GM03348 (cell line): ENCODE results near the gene SCN4A.
"Not testable (repeated sequence)": the region's sequence is repeated elsewhere in the genome, so short reads cannot be mapped to it uniquely, and the experiment has no call there.

Experiments
- DNase-seq: peaks from one replicate; pipeline ENCODE4 v3.0.0; 2012; ENCODE audit warnings: low spot score

The SCN4A gene

GRCh38 chr17:63984651-63985386 lies 12.1 kb upstream of the SCN4A start:
- peak; percentile 92 for DNase-seq

DNA sequence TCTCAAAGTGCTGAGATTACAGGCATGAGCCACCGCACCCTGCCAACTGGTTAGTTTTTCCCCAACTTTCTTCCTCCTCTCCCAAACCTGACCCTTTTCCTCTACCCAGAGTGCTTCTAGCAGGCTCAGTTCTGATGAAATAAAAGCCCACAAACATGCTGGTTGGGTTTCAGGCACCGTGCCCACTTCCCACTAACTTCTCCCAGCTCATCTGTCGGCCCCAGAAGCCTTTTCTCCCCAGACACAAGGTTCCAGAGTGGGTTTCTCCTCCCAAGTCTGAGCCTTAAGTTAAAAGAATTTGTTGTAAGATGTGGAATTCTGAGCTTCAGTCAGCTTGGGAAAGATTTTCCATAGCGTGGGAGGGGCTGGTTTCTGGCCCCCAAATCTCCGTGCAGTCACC lies 11.5 kb upstream of the SCN4A start:
- DNase-seq = peak; percentile 73

- no peak for DNase-seq
Observed at GRCh38 chr17:63983320-63983719, 10.6 kb upstream of the SCN4A start.

GRCh38 chr17:63982641-63983040 lies 9.9 kb upstream of the SCN4A start:
- not testable (repeated sequence) for DNase-seq

GRCh38 chr17:63978272-63979200 lies 5.8 kb upstream of the SCN4A start:
- DNase-seq = no peak

- no peak for DNase-seq
Observed at GRCh38 chr17:63976702-63977101, 4.0 kb upstream of the SCN4A start.

DNA sequence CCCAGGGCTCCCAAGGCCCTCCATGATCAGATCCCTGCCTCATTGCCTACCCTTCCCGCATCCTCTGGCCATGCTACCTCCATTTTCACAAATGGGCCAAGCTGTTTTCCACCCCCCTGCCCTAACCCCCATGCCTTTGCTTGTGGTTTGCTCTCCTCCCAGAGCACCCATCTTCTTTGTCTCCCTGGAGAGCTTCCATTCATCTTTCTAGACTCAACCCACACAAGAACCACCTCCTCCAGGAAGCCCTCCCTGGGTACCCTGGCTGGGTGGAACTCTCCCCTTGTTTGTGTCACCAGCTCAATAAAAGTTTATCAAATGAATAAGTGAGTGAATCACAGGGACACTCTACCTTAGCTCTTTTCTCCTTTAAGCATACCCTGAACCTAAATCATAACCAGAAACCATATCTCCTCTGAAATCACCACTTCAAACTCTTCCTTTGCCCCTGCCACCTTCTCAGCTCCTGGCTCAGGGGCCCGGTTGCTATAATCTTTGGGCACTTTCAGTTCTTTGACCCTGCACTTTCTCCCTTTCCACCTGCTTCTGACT lies 2.9 kb upstream of the SCN4A start:
- no peak for DNase-seq

DNA sequence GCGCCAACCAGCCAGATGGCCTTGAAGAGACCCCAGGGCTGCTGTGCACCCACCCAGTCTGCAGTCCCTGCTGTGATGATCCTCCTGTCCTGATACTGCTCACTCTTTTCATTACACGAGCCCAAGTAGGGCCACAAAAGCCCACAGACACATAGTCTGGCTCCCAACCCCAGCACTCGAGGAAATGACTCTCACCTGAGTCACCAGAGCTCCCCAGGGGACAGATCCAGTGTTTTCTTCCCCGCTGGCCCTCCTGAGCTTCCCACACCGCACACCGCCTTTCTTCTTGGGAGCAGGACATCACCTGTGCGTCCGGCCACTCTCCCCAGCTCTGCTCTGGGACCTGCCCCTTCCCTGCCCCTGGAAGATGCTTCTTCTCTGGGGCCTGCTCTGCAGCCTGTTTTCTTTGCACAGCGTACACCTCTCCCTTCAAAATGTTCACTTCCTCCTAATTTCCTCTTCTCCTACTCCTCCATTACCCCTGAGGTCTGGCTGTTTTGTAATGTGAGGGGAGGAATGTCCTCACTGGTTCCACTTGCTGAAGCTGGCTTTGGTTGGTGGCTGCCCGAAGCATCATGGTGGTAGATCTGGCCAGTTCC lies 2.0 kb upstream of the SCN4A start:
- DNase-seq = peak; percentile 72

GRCh38 chr17:63973930-63974593 lies 1.3 kb upstream of the SCN4A start:
- peak; percentile 67 for DNase-seq

GRCh38 chr17:63973247-63973646 lies 529 bp upstream of the SCN4A start:
- no peak for DNase-seq

GRCh38 chr17:63969278-63969677 lies 3.4 kb downstream of the SCN4A start:
- no peak for DNase-seq

GRCh38 chr17:63967953-63968352 lies 4.8 kb downstream of the SCN4A start:
- no peak for DNase-seq

- DNase-seq = no peak
Observed at GRCh38 chr17:63966646-63967264, 6.0 kb downstream of the SCN4A start.

DNA sequence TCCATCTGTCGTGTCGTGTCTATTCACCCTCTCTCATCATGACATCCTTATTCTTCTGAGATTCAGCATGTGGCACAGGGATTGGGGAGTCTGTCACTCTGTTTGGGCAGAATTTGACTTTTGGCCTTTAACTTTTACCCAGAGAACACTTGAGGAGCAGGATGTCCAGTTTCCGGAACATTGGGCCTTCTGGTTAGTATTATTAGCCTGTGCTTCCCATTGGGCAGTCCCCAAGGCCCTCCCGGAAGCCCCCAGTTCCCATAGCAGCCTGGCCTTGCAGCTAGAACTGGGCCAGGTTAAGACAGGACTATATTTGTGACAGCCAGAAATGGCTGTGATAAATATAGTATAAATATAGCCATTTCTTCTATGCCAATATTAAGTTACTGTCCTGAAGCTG lies 9.6 kb downstream of the SCN4A start:
- DNase-seq = no peak

- no peak for DNase-seq
Observed at GRCh38 chr17:63962298-63962744, 10.4 kb downstream of the SCN4A start.

GRCh38 chr17:63961355-63962212 lies 11.1 kb downstream of the SCN4A start:
- peak; percentile 56 for DNase-seq

DNA sequence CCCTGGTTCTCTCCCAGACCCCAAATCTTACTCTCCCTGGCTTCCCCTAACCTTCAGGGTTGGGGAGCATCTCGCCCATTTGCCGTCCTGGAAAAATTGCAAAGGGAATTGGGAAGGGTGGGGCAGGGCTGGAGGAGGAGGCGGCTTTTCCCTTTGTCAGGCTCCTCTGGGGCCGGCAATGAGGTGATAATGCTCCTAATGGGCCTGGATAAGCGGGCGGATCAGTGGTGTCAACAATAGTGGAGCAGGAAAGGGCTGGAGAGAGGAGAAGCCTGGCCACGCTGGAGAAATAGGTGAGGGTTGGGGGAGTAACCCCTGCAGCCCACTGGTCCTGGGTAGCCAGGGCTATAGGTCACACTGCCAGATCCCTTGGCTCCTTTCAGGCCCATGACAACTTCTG lies 12.3 kb downstream of the SCN4A start:
- DNase-seq = no peak

- DNase-seq = no peak
Observed at GRCh38 chr17:63960006-63960405, 12.7 kb downstream of the SCN4A start.

DNA sequence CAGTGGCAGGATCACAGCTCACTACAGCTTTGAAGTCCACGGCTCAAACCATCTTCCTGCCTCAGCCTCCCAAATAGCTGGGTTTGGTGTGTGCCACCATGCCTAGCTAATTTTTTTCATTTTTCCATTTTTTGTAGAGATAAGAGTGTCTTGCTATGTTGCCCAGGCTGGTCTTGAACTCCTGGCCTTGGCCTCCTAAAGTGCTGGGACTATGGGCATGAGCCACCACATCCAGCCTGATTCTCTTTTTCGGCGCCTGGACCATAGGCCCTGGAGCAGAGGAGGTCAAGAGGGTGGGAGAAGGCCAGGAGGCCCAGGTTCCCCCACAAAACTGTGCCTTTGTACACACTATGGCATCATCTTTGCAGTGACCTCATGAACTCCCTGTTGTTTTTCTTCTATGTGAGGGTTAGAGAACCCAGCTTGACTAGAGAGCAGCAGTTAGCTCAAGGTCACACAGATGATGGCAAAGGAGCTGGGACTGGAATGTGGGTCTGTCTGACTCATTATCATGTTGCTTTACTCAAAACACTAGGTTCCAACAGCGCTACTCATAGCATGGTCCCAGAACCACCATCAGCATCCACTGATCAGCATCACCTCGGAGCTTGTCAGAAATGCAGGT lies 16.3 kb downstream of the SCN4A start:
- no peak for DNase-seq

DNA sequence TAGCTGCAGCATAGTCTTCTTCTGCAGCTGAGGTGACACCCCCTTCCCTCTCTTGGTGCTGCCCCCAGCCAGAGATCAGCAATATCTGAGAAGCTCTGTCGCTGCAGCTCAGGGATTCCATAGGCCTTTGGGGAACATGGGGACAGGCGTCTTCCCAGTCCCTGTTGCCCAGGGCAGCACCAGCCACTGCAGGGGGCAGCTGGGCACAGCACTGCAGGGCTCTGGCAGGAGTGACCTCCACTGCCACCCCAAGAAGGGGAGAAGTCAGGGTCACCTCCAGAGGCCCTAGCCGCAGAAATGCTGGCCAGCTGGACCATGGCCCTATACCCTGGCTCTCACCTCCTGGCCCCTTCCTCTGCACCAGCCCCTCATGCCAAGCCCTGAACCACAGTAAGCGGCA lies 16.9 kb downstream of the SCN4A start:
- DNase-seq = no peak
